ENCODE data around the gene PARD6A.

- TF ChIP-seq EZH2phosphoT487 (IDR thresholded peaks at IDR 0.05; ENCODE audit: borderline replicate concordance) = no peak
- TF ChIP-seq, protein P1, sequence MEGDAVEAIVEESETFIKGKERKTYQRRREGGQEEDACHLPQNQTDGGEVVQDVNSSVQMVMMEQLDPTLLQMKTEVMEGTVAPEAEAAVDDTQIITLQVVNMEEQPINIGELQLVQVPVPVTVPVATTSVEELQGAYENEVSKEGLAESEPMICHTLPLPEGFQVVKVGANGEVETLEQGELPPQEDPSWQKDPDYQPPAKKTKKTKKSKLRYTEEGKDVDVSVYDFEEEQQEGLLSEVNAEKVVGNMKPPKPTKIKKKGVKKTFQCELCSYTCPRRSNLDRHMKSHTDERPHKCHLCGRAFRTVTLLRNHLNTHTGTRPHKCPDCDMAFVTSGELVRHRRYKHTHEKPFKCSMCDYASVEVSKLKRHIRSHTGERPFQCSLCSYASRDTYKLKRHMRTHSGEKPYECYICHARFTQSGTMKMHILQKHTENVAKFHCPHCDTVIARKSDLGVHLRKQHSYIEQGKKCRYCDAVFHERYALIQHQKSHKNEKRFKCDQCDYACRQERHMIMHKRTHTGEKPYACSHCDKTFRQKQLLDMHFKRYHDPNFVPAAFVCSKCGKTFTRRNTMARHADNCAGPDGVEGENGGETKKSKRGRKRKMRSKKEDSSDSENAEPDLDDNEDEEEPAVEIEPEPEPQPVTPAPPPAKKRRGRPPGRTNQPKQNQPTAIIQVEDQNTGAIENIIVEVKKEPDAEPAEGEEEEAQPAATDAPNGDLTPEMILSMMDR (conservative IDR thresholded peaks at IDR 0.05; ENCODE audit: low read length) = no peak
These were observed 4.1 kb downstream of the PARD6A start for GRCh38 chr16:67664871-67665270.

Data from Loucy (cell line).